NCI-H2227 (cell line): ENCODE data around the gene OPN1MW3.
"Not testable (repeated sequence)": the region's sequence is repeated elsewhere in the genome, so short reads cannot be mapped to it uniquely, and the experiment has no call there.

ENCODE experiments used
- DNase-seq: peaks from one replicate; lab custom pipeline; 2025; ENCODE audit not compliant: unreplicated experiment; lab: John Stamatoyannopoulos, UW

Gene OPN1MW3

GRCh38 chrX:154295664-154296310 lies 38.4 kb downstream of the OPN1MW3 start, which contains the start of gene TKTL1:
Gene TKTL1, plus strand, starts transcription at chrX:154295795. Its CDS starts 65 bp downstream, at chrX:154295860.
- no peak for DNase-seq

GRCh38 chrX:154296731-154297130 lies 39.3 kb downstream of the OPN1MW3 start:
- no peak for DNase-seq

GRCh38 chrX:154298312-154298711 lies 40.9 kb downstream of the OPN1MW3 start:
- DNase-seq = no peak

- no peak for DNase-seq
Observed at GRCh38 chrX:154300816-154301215, 43.4 kb downstream of the OPN1MW3 start.

- DNase-seq = not testable (repeated sequence)
Observed at GRCh38 chrX:154302998-154303397, 45.6 kb downstream of the OPN1MW3 start.

- DNase-seq = no peak
Observed at GRCh38 chrX:154303476-154303875, 46.1 kb downstream of the OPN1MW3 start.

- DNase-seq = no peak
Observed at GRCh38 chrX:154304846-154305245, 47.5 kb downstream of the OPN1MW3 start.

GRCh38 chrX:154305541-154306205 lies 48.3 kb downstream of the OPN1MW3 start:
- no peak for DNase-seq

GRCh38 chrX:154307202-154307601 lies 49.8 kb downstream of the OPN1MW3 start:
- no peak for DNase-seq

GRCh38 chrX:154308108-154308946 lies 50.9 kb downstream of the OPN1MW3 start:
- peak; percentile 57 for DNase-seq

GRCh38 chrX:154309041-154309775 lies 51.8 kb downstream of the OPN1MW3 start:
- no peak for DNase-seq

- no peak for DNase-seq
Observed at GRCh38 chrX:154310616-154311536, 53.5 kb downstream of the OPN1MW3 start.

GRCh38 chrX:154312116-154312515 lies 54.7 kb downstream of the OPN1MW3 start:
- no peak for DNase-seq

GRCh38 chrX:154313147-154313546 lies 55.8 kb downstream of the OPN1MW3 start:
- DNase-seq = no peak

GRCh38 chrX:154315416-154315815 lies 58.0 kb downstream of the OPN1MW3 start:
- DNase-seq = no peak

- peak; percentile 31 for DNase-seq
Observed at GRCh38 chrX:154317391-154317995, 60.1 kb downstream of the OPN1MW3 start.

- DNase-seq = no peak
Observed at GRCh38 chrX:154320406-154320805, 63.0 kb downstream of the OPN1MW3 start.
